ENCODE measurements around the gene TRIM71. TPM values are rescaled to one million over a fixed set of nuclear protein-coding genes. Genes with fewer than 3 reads are reported as not detected.

The TRIM71 gene
- total and polyA plus RNA-seq, 12 donors = 0.07 TPM; not detected in 11

- WGBS, 2 donors = 2% methylated on average over 96 to 111 of the region's 111 CpGs
- H3K27ac ChIP-seq = no peak overlapping the region
- DNase-seq = no peak
- H3K36me3 ChIP-seq = no peaks in the 10 kb centered on the region
- H3K27me3 ChIP-seq = peaks cover 23 to 89% (median 72%) of the 10 kb centered on the region in 7 donors
- intact Hi-C loops (cut with DNase I) = no loop called here
- H3K4me1 ChIP-seq = peaks cover 3 to 32% (median 15%) of the 10 kb centered on the region in 9 donors
- H3K9me3 ChIP-seq = no peaks in the 10 kb centered on the region
- H3K4me3 ChIP-seq = peak overlapping the region in 7 of 10 donors; percentile 2 to 59 (median 19)
- no peak for ATAC-seq
- no peak for TF ChIP-seq CTCF (IDR thresholded peaks at IDR 0.05)
Observed at GRCh38 chr3:32818229-32818969, 602 bp downstream of the TRIM71 start.

- WGBS, 2 donors = 39 to 44% methylated on average over 25 of the region's 25 CpGs
- intact Hi-C loops (cut with DNase I) = no loop called here
- Histone ChIP-seq H3K9me3 (no peaks in the 10 kb centered on the region), H3K27ac (no peak overlapping the region), H3K4me3 (peak overlapping the region in 4 of 10 donors; percentile 7 to 59 (median 38)), H3K36me3 (no peaks in the 10 kb centered on the region), H3K27me3 (peaks cover 23 to 89% (median 78%) of the 10 kb centered on the region in 7 donors), H3K4me1 (peaks cover 3 to 32% (median 15%) of the 10 kb centered on the region in 9 donors)
- DNase-seq (no peak), ATAC-seq (no peak)
- no peak for TF ChIP-seq CTCF (IDR thresholded peaks at IDR 0.05)
Observed at GRCh38 chr3:32818970-32819511, 1.2 kb downstream of the TRIM71 start.

GRCh38 chr3:32819551-32820348 lies 2.0 kb downstream of the TRIM71 start:
- peaks cover 23 to 94% (median 84%) of the 10 kb centered on the region in 7 donors for H3K27me3 ChIP-seq
- ATAC-seq = no peak
- intact Hi-C loops (cut with DNase I) = no loop called here

More at GRCh38 chr3:32819551-32820348, 2.0 kb downstream of the TRIM71 start:
- Histone ChIP-seq H3K4me3 (no peak overlapping the region), H3K9me3 (no peaks in the 10 kb centered on the region), H3K36me3 (no peaks in the 10 kb centered on the region), H3K4me1 (peaks cover 3 to 32% (median 15%) of the 10 kb centered on the region in 9 donors), H3K27ac (no peak overlapping the region)
- TF ChIP-seq CTCF (IDR thresholded peaks at IDR 0.05) = no peak
- no peak for DNase-seq
- 60 to 67% methylated on average over 41 of the region's 41 CpGs for WGBS, 2 donors

All from heart right ventricle (tissue), 16 donors.